ENCODE results near the gene SLC8A3.

SLC8A3 gene

GRCh38 chr14:70032447-70032846 lies 156.3 kb downstream of the SLC8A3 start:
- in situ Hi-C loops (cut with HindIII; ENCODE audit: low sequenced_read_pairs) = no loop called here

- in situ Hi-C loops (cut with HindIII; ENCODE audit: low sequenced_read_pairs) = no loop called here
These were observed 156.7 kb downstream of the SLC8A3 start for GRCh38 chr14:70032016-70032415.

- in situ Hi-C loops (cut with HindIII; ENCODE audit: low sequenced_read_pairs) = no loop called here
These were observed 159.2 kb downstream of the SLC8A3 start for GRCh38 chr14:70029296-70030132.

- in situ Hi-C loops (cut with HindIII; ENCODE audit: low sequenced_read_pairs) = no loop called here
These were observed 160.8 kb downstream of the SLC8A3 start for GRCh38 chr14:70027785-70028428.

- in situ Hi-C loops (cut with HindIII; ENCODE audit: low sequenced_read_pairs) = no loop called here
These were observed 164.9 kb downstream of the SLC8A3 start for GRCh38 chr14:70023871-70024270.

DNA sequence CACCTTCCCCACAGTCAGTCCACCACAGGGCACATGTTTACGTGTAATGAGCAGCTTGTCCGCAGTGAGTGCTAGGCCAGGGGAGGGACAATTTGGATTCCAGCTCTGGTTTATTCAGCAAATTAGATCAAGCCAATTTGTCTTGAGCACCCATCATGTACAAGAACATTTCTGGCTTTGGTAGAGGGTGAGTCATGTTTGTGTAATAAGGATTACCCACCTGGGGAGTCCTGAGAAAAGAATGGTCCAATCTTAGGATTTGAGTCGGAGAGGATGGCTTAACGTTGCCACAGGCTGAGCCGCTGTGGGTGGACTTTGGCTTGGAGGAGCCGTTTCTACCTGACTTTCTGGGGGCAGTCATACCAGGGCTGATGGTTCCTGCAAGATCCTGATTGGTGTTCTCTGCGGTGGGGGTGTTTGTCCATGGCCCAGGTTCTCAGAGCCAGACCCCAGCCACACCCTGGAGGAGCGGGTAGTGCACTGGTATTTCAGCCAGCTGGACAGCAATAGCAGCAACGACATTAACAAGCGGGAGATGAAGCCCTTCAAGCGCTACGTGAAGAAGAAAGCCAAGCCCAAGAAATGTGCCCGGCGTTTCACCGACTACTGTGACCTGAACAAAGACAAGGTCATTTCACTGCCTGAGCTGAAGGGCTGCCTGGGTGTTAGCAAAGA lies 165.8 kb downstream of the SLC8A3 start:
- in situ Hi-C loops (cut with HindIII; ENCODE audit: low sequenced_read_pairs) = no loop called here

GRCh38 chr14:70021548-70022220 lies 167.1 kb downstream of the SLC8A3 start:
- in situ Hi-C loops (cut with HindIII; ENCODE audit: low sequenced_read_pairs) = no loop called here

GRCh38 chr14:70020352-70021170 lies 168.2 kb downstream of the SLC8A3 start:
- in situ Hi-C loops (cut with HindIII; ENCODE audit: low sequenced_read_pairs) = no loop called here

- in situ Hi-C loops (cut with HindIII; ENCODE audit: low sequenced_read_pairs) = no loop called here
These were observed 169.1 kb downstream of the SLC8A3 start for GRCh38 chr14:70019695-70020094.

GRCh38 chr14:70018713-70019211 lies 170.0 kb downstream of the SLC8A3 start:
- in situ Hi-C loops (cut with HindIII; ENCODE audit: low sequenced_read_pairs) = no loop called here

DNA sequence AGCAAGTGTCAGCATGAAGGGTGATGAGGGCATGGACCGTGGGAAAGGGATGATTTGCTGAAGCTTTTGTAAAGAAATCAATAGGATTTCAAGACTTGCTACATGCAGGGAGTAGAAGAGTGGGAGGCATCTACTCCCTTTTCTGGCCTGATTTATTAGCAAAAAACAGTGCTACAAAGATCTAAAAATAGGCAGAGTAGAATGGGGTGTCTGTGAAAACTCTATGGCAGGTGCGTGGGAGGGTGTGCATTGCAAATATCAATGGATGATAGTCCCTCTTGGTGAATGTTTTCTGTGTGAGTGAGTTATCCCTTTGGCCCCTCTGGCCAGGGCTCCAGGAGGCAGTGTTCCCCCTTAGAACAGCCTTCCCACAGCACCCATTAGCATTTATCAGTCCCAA lies 170.5 kb downstream of the SLC8A3 start:
- in situ Hi-C loops (cut with HindIII; ENCODE audit: low sequenced_read_pairs) = no loop called here

GRCh38 chr14:70014406-70015095 lies 174.2 kb downstream of the SLC8A3 start:
- in situ Hi-C loops (cut with HindIII; ENCODE audit: low sequenced_read_pairs) = no loop called here

GRCh38 chr14:70013271-70013873 lies 175.4 kb downstream of the SLC8A3 start:
- in situ Hi-C loops (cut with HindIII; ENCODE audit: low sequenced_read_pairs) = no loop called here

GRCh38 chr14:70011708-70012107 lies 177.0 kb downstream of the SLC8A3 start:
- in situ Hi-C loops (cut with HindIII; ENCODE audit: low sequenced_read_pairs) = no loop called here

DNA sequence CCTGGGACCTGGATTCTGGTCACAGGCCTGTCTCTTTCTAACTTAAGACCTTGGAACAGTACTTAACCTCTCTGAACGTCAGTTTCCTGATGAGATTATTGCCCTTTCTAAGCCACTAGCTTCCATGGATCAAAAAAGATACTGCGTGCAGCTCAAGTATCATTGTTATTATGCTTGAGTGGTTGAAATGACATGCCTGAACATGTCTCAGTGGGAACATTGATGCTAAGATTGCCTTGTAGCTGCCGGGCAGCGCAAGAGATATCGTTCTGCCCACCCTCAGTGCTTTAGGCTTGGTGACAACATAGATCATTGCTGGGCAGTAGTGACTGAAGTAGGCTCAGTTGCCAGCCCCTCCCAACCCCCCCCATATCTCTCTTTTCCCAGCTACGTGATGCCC lies 177.7 kb downstream of the SLC8A3 start:
- in situ Hi-C loops (cut with HindIII; ENCODE audit: low sequenced_read_pairs) = no loop called here

DNA sequence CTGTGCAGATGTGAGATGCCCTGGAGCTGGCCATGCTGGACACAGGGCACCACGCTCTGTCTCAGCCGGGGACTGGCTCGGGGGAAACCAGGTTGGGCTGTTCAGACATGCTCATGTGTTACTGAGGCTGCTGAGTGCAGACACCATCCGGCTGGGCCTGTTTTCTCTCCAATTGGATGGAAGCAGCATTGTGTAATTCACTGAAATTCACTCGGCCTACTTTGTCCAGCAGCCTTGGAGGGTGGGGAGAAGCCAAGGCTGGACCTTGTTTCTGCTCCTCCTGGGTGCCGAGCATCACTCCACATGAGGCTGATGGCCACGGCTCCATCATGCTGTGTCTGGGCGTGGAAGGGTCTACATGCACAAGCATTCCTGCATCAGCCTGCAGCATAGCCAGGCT lies 178.8 kb downstream of the SLC8A3 start:
- in situ Hi-C loops (cut with HindIII; ENCODE audit: low sequenced_read_pairs) = no loop called here

DNA sequence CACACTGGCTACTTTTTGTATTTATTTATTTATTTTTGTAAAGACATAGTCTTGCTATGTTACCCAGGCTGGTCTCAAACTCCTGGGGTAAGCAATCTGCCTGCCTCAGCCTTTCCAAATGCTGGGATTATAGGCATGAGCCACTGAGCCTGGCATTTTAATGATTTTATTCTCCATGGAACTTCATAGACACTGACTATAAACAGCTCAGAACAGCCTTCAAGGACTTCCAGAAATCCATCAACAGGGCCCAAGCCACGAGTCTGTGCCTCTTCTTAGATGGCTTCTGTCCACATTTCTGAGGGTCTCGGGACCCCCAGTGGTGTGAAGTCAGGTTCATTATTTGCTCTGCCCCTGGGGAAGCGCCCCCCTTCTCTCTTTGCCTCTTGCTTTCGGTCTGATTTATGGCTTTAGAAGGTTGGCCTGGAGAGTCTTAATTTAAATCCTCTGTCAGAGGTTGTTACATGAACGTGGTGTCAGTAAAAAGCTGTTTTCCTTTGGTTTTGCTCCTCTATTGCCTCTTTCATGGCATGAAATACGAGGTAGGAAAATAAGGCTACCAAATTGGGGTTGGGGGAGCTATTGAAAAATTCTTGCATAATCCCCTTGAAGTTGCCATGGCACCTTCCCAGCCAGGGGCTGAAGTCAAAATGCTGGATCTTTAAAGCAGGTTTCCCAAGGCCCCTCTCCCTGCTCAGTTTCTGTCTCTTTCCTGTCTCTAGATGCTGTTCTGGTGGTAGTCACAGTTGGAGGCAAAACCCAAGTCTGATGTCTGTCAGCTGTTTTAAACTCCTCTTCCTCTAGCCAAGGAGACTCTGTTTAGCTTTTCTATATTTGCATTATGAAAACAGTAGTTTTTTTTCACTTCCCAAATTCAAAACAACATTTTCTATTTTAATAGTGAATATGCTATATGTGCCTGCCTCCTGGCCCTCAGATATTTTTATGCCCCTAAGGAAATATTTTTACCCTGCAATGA lies 180.2 kb downstream of the SLC8A3 start:
- in situ Hi-C loops (cut with HindIII; ENCODE audit: low sequenced_read_pairs) = no loop called here

GRCh38 chr14:70006699-70007098 lies 182.1 kb downstream of the SLC8A3 start:
- in situ Hi-C loops (cut with HindIII; ENCODE audit: low sequenced_read_pairs) = no loop called here

Data from endothelial cell of hepatic sinusoid (primary cell).